HEK293T (cell line): ENCODE results near the gene H1-8.

Experiments used
- BHLHE40 ChIP-seq: fragments of 450-650 bp; IDR thresholded peaks from 2 replicates; pipeline ENCODE4 v1.6.1; 2016; ENCODE audit warnings: mild to moderate bottlenecking, moderate library complexity, borderline replicate concordance
- ELF4 ChIP-seq: fragments of 450-650 bp; IDR thresholded peaks from 2 replicates; pipeline ENCODE4 v1.6.1; 2017; ENCODE audit warnings: antibody characterized with exemption
- FOXA1 ChIP-seq: fragments of 450-650 bp; IDR thresholded peaks from 2 replicates; pipeline ENCODE4 v1.6.1; 2016; ENCODE audit warnings: mild to moderate bottlenecking
- L3MBTL2 ChIP-seq: fragments of 450-650 bp; conservative IDR thresholded peaks from 2 replicates; pipeline ENCODE4 v1.6.1; 2016; ENCODE audit warnings: mild to moderate bottlenecking
- SP1 ChIP-seq: fragments of 450-650 bp; IDR thresholded peaks from 2 replicates; pipeline ENCODE4 v1.6.1; 2017
- SUZ12 ChIP-seq: fragments of 450-650 bp; IDR thresholded peaks from 2 replicates; pipeline ENCODE4 v1.6.1; 2016; ENCODE audit warnings: mild to moderate bottlenecking

- no peak for TF ChIP-seq SUZ12
- TF ChIP-seq ELF4 = no peak
- no peak for TF ChIP-seq FOXA1
- TF ChIP-seq SP1 = no peak
- TF ChIP-seq BHLHE40 = no peak
- TF ChIP-seq L3MBTL2 = no peak
Observed at GRCh38 chr3:129567176-129567705, 24.3 kb downstream of the H1-8 start.
